Measurements from ENCODE around the gene NUAK2.

NUAK2 gene

DNA sequence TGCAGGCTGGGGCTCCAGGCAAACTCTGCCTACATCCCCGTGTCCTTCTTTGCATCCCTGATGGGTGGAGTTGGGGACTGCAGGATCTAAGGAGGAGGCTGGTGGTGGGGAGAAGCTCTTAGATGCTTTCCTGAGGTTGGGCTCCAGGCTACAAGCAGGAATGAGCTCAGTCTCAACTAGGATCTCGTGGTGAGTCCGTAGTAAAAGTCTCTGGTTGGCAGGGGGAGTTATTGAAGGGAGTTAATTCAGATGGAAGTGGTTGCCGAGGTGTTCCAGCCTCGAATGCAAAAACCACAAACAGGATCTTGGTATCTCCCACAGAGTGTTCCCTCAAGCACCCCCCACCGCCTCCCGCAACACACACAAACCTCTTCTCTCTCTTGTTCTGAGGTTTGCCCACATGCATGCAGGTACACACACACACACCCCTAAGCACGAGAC lies 58.8 kb downstream of the NUAK2 start:
- peaks cover 6% of the 10 kb centered on the region for H3K27me3 Mint-ChIP-seq (ENCODE audit: low read depth, poor library complexity)
- no peaks in the 10 kb centered on the region for H3K9me3 Mint-ChIP-seq
- TF ChIP-seq, protein P1, sequence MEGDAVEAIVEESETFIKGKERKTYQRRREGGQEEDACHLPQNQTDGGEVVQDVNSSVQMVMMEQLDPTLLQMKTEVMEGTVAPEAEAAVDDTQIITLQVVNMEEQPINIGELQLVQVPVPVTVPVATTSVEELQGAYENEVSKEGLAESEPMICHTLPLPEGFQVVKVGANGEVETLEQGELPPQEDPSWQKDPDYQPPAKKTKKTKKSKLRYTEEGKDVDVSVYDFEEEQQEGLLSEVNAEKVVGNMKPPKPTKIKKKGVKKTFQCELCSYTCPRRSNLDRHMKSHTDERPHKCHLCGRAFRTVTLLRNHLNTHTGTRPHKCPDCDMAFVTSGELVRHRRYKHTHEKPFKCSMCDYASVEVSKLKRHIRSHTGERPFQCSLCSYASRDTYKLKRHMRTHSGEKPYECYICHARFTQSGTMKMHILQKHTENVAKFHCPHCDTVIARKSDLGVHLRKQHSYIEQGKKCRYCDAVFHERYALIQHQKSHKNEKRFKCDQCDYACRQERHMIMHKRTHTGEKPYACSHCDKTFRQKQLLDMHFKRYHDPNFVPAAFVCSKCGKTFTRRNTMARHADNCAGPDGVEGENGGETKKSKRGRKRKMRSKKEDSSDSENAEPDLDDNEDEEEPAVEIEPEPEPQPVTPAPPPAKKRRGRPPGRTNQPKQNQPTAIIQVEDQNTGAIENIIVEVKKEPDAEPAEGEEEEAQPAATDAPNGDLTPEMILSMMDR (IDR thresholded peaks at IDR 0.05) = no peak
- DNase-seq = no peak
- H3K27ac Mint-ChIP-seq = peak overlapping the region; percentile 74
- no peaks in the 10 kb centered on the region for H3K36me3 Mint-ChIP-seq (ENCODE audit: low read depth)
- H3K4me1 Mint-ChIP-seq = peaks cover 35% of the 10 kb centered on the region
- no peak overlapping the region for H3K4me3 Mint-ChIP-seq

DNA sequence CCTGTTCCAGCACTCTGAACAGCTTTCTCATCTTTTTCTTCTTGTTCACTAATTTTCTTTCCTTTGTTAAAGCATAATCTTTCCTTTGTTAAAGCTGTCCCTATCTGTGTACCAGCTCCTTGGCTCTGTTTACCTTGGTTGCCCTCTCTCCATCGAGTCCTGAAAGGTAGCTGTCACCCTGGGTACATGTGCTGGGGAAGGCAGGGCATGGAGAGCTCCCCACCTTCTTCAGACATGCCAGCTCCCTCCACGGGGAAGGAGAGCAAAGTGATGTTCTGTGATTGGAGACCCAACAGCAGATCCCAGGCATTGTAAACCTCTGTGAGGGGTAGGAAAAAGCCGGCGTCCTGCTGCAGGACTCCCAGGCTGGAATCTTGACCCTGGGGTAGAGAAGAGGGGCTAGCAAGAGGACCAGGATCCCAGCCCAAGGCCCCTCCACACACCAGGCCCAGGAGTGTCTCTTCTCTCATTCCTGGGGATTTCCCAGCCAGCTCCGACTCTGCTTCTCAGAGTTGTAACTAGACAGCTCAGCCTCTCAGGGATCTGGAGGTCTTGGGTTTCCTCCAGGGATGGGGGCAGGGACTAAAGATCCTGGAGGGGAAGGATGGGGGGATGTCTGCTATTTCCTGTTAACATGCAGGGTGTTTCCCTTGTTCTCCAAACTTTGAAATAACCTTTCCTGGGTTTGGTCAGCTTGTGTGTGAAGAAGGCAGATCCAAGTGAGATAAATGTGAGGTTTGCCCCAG lies 59.4 kb downstream of the NUAK2 start:
- no peak overlapping the region for H3K4me3 Mint-ChIP-seq
- TF ChIP-seq, protein P1 (IDR thresholded peaks at IDR 0.05) = no peak
- peak overlapping the region; percentile 74 for H3K27ac Mint-ChIP-seq
- H3K9me3 Mint-ChIP-seq = no peaks in the 10 kb centered on the region
- H3K4me1 Mint-ChIP-seq = peaks cover 29% of the 10 kb centered on the region
- DNase-seq = peak; percentile 25
- H3K36me3 Mint-ChIP-seq (ENCODE audit: low read depth) = no peaks in the 10 kb centered on the region
- H3K27me3 Mint-ChIP-seq (ENCODE audit: low read depth, poor library complexity) = peaks cover 5% of the 10 kb centered on the region

DNA sequence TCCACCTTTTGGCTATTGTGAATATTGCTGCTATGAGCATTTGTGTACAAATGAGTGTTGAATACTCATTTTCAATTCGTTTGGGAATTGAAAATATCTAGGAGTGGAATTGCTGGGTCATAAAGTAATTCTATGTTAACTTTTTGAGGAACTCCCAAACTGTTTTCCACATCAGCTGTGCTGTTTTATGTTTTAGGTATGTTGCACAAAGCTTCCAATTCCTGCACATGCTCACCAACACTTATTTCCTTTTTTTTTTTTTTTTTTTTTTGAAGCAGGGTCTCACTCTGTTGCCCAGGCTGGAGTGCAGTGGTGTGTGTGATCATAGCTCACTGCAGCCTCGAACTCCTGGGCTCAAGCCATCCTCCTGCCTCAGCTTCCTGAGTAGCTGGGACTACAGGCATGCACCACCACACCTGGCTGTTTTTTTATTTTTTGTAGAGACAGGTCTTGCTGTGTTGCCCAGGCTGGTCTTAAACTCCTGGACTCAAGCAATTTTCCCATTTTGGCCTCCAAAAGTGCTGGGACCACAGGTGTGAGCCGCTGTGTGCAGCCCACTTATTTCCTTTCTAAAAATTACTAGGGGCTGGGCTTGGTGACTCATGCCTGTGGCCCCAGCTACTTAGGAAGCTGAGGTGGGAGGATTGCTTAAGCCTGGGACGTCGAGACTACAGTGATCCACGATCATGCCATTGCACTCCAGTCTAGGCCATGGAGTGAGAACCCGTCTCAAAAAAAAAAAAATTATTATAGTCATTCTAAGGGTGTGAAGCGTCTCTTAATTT lies 60.4 kb downstream of the NUAK2 start:
- peaks cover 5% of the 10 kb centered on the region for H3K27me3 Mint-ChIP-seq (ENCODE audit: low read depth, poor library complexity)
- H3K4me3 Mint-ChIP-seq = no peak overlapping the region
- no peak for DNase-seq
- peaks cover 26% of the 10 kb centered on the region for H3K4me1 Mint-ChIP-seq
- no peak overlapping the region for H3K27ac Mint-ChIP-seq
- no peaks in the 10 kb centered on the region for H3K9me3 Mint-ChIP-seq
- TF ChIP-seq, protein P1 (IDR thresholded peaks at IDR 0.05) = no peak
- H3K36me3 Mint-ChIP-seq (ENCODE audit: low read depth) = no peaks in the 10 kb centered on the region

DNA sequence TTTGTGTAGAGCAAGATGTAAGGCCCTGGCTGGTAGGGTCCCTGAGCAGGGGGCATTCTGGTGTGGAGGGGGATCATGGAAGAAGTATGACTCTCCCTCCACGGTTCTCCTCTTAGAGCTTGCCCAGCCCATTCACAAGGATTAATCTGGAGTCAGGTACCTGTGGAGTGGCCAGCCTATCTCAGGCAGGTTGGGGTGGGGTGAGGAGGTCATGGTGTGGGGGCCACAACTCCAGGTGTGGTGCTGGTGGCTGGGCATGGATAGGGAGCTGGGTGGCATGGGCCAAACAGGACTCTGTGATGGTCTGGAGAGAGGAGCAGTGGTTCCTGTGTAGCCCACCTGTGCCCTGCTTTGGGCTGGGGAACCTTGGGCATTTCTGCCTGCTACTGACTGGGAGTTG lies 61.5 kb downstream of the NUAK2 start:
- TF ChIP-seq, protein P1 (IDR thresholded peaks at IDR 0.05) = no peak

DNA sequence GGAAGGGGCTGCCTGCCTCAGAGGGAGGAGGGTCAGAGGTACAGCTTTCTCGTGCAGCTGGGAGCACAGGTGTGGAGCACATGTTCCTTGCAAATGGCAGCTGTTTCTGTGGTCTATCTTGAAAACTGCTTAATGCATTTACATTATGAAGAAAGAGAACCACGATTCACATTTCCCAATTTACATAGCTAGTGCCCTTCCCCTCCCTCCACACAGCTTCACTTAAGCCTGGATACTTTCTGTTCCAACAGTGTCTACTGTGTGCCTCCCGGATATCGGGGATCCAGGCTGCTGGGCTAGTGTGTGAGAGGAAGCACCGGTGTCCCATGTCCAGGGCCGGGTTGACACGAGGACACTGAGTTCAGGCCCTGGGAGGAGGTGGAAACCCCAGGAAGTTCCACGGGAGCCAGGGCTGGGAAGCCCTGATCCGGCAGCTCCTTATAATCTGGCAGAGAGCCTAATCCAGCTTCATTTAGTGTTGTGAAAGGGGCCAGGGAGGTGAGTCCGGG lies 62.2 kb downstream of the NUAK2 start:
- H3K36me3 Mint-ChIP-seq (ENCODE audit: low read depth) = no peaks in the 10 kb centered on the region

More for the DNA sequence above, 61.5 kb downstream of the NUAK2 start:
- H3K4me1 Mint-ChIP-seq = peaks cover 30% of the 10 kb centered on the region
- no peak overlapping the region for H3K27ac Mint-ChIP-seq
- H3K36me3 Mint-ChIP-seq (ENCODE audit: low read depth) = no peaks in the 10 kb centered on the region
- H3K4me3 Mint-ChIP-seq = no peak overlapping the region
- peaks cover 5% of the 10 kb centered on the region for H3K27me3 Mint-ChIP-seq (ENCODE audit: low read depth, poor library complexity)
- no peak for DNase-seq
- H3K9me3 Mint-ChIP-seq = no peaks in the 10 kb centered on the region

More for the DNA sequence above, 62.2 kb downstream of the NUAK2 start:
- no peak for DNase-seq
- peaks cover 30% of the 10 kb centered on the region for H3K4me1 Mint-ChIP-seq
- TF ChIP-seq, protein P1 (IDR thresholded peaks at IDR 0.05) = no peak
- no peak overlapping the region for H3K27ac Mint-ChIP-seq
- H3K27me3 Mint-ChIP-seq (ENCODE audit: low read depth, poor library complexity) = peaks cover 5% of the 10 kb centered on the region
- no peaks in the 10 kb centered on the region for H3K9me3 Mint-ChIP-seq
- H3K4me3 Mint-ChIP-seq = no peak overlapping the region

Data from nephron progenitor cell (in vitro differentiated cells).